ENCODE results near the gene CNKSR3.

The CNKSR3 gene

DNA sequence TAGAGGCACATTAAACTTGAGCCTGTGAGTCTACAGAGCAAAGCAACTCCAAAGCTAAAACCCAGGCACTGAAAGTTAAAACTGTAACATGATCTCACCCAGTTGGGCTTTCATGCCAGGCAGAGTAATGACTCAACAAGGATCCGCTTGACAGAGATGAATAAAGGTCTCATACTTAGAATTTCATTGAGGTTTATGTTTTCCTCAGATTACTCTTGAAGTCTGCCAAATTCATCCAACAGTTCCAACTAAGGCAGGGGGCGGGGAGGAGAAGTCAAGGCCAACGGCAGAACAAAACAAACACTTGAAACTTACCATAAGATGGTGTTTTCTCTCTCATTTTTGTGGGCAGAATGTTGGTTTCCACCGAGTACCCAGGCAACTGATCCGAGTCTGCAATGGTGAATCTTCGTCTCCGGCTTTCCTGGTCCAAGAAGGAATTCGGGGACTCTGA, 99.8 kb downstream of the CNKSR3 start:
- DNase-seq: no peak

DNA sequence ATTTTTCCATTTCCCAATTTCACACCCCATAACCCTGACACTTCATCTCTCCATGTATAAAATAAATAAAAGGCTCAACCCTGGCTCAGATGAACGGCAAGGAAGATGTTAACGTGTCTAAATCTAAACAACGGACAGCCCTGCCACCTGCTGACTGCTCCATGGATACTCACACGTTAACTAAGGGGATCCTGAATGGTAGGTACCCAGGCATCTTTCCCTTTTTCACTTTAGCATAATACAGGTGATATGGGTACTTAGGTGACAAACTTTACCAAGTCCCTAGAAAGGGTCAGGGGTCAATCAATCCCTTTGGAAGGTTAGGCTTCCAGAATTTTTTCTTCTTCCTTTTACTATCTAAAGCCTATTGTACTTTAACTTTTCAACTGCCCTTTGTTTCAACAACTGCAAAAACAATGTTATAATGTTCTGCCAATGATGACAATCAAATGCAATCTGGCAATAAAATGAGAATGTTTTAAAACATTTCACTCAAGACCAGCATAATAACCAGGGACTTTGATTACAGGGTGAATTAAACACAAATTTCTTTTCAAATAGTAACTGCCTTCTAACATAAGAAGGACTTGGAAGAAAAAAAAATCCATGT, 101.5 kb downstream of the CNKSR3 start:
- no peak for DNase-seq

DNA sequence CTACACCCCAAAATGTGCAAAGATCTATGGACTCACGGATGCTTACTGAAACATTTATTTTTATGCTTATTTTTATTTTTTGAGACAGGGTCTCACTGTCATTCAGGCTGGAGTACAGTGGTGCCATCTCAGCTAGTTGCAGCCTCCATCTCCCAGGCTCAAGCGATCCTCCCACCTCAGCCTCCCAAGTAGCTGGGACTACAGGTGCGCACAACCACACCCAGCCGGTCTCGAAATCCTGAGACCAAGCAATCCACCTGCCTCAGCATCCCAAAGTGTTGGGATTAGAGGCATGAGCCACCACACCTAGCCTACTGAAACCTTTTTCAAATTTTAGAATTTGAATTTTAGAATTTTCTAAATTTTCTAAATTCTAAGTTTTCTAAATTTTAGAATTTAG, 103.0 kb downstream of the CNKSR3 start:
- DNase-seq: no peak

DNA sequence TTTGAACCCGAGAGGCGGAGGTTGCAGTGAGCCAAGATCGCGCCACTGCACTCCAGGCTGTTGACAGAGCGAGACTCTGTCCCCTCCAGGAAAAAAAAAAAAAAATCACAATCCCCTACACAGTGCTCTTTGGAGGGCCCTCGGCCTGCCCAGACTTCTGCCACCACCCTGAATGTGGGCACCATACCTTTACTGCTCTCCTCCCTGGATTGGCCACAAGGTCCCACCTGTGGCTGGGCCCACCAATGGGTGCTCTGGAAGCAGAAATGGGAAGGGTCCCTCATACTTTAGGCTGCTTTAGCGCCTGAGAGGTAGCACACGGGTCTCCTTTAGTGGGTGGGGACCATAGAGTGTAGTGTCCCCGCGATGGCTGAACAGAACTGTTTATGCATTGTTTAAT, 103.6 kb downstream of the CNKSR3 start:
- no peak for DNase-seq

DNA sequence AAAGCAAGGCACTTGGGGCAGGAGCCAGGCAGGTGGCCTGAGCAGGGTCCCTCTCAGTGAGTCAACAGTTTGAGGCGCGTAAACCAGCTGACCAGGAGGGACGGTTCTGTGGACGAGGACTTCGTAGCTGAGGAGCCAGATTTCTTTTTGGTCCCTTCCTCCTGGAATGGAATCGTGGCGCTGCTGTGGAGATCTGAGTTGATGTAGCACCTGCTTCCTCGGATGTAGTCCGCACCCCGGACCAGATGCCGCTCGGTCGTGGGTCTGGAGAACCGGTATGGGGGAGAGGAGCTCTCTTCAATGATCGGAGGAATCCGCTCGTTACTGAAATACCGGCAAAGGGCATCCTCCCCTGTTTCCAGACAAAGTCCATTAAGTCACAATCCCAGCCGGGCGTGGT, 104.2 kb downstream of the CNKSR3 start:
- no peak for DNase-seq

DNA sequence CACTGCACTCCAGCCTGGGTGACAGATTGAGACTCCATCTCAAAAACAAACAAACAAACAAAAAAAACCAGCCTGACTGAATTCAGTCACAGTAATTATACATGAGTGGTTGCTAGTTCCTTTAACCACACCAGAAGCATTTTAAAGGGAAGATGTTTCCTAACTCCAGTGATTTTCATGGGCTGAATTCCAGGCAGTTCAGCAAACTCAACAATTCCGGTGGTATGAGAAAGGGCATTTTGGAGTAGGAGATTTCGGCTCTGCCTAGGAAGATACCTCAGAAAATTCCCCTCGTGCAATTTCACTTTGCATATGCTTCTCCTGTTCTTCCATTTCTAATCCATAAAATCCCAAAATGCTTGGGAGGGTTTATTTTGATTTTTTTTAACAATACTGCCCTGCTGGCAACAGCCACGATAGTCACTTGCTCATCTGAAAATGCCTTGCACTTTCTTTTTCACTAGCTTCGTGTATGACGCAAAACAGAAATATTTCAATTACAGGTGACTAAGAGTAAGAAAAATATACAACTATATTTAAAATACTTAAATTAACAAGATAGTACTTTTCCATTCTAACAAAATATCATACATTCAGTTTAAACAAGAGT, 105.6 kb downstream of the CNKSR3 start:
- no peak for DNase-seq

DNA sequence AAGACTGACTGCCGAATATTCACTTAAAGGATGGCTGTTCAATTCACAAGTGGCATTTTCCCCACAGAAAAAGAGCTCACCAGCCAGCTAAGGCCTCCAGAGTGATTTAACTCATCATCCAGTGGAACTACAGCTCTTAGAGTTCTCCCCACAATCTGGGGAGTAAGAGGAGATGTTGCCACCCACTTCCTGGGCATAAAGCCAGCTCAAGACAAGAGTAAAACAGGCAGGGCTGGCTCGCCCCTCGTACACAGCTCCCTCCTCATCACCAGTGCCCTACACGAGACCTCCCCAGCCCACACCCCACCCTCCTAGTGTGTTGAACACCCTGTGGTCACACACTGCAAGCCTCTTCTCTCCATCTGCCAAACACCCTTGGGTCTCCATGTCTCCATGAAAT, 106.7 kb downstream of the CNKSR3 start:
- DNase-seq: no peak

DNA sequence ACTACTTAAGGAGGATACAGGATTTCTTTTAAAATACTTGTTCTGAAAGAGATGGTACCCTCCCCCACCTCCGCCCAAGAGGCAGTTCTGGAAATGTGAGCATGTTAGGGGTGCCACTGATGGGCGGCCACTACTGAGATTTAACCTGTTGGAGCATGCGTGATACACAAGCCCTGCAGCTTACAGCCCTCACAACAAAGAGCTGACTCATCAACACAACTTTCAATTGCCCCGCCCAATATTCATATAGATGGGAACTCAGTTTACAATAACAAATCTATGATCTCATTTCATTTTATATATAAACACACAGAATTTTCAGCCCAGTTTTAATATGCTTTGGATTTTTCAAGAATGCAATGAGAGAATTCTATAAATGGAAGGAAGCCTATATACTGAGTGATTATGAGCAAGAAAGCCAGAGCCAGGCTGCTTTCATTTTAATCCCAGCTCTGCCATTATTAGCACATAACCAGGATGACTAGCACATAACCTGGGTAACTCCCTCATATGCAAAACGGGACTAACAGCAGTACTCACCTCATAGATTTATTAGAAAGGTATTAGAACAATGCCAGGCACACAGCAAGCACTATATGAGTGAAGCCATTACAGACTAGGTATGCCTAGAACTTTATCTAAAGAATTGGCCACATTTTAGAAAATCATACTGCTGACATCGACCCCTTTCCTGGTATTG, 108.3 kb downstream of the CNKSR3 start:
- DNase-seq: no peak

DNA sequence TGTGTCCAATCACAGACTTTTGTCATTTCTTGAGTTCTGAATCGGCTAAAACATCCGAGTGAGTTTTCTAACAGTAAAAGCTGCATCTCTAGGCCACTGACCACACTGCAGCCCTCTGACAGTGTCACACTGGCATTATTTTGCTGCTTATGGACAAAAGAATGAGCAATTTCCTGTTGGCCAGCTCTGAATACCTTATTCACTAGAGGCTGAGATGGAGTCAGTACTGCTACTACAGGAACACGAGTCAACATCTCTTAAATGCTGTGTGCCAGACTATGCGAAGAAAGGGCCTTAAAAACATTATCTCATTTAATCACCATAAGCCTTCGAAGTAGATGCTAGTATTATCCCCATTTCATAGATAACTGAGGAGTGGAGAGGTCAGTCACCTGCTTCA, 111.4 kb downstream of the CNKSR3 start:
- no peak for DNase-seq

DNA sequence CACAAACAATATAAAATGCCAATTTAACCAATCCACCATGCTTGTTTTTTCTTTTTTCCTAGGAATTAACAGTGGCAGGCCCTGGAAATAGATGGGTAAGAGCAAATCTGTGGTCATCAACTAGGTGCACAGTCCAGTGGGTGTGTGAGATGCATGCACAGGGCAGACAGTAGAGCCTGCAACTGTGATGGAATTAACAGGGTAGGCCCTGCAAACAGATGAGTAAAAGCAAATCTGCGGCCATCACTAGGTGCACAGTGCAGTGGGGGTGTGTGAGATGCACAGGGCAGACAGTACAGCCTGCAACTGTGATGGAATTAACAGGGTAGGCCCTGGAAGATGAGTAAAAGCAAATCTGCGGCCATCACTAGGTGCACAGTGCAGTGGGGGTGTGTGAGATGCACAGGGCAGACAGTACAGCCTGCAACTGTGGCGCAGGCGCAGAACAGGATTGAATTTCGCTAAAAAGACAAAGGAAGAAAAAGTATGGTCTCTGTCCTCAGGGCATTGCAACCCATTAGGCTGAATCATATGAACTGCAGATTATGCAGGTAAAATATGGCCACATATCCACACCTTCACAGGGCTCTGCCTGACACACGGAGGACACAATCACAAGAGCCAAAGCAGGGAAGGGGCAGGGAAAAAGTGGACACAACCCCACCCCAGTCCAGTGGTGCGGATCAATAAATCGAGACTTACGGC, 112.8 kb downstream of the CNKSR3 start:
- DNase-seq: no peak

DNA sequence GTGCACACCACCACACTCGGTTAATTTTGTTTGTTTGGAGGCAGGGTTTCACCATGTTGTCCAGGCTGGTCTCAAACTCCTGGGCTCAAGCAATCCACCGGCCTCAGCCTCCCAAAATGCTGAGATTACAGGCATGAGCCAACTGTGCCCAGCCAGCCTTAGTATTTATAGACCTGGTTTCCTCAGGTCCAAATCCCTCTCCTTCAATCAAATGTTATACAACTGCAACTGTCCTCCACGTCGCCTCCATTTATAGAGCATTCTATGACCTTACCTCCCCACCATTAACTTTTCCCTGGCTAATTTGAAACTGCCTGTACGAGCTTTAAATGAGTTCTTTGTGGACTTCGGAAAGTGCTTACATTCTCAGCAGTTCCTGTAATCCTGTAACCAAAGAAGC, 114.6 kb downstream of the CNKSR3 start:
- no peak for DNase-seq

DNA sequence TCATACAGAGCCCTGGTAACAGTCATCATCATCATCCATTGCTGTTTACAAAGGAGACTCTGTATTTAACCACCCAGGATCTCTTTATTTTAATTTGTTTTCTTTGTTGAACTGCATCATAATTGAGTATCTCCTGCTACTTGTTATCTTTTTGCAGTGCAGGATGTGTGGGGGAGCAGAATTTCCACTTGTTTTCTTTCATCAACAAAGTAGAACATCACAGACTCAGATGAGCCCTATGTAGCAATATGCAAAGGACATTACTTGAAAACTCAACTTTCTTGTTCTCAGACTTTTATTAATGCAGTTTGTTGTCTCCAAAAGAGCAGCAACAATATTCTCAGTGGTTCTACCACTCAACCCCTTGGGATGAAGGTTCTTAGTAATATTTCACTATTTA, 115.2 kb downstream of the CNKSR3 start:
- no peak for DNase-seq

DNA sequence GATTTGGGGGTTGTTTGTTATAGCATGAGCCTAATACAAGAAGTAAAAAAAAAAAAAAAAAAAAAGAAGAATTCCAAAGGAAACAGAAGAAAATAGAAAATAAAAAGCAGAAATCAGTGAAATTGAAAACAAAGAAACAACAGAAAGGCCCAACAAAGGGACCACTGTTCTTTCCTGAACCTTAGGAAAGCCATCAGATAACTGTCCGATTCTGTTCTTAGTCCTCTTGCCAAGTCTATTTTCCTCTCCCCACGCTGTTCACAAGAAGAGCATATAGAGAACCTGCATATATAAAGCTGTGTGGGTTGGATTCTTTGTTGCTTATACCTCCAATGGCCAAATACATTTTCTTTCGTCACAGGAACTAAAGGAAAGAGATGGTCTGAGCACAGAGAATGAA, 115.9 kb downstream of the CNKSR3 start:
- DNase-seq: no peak

DNA sequence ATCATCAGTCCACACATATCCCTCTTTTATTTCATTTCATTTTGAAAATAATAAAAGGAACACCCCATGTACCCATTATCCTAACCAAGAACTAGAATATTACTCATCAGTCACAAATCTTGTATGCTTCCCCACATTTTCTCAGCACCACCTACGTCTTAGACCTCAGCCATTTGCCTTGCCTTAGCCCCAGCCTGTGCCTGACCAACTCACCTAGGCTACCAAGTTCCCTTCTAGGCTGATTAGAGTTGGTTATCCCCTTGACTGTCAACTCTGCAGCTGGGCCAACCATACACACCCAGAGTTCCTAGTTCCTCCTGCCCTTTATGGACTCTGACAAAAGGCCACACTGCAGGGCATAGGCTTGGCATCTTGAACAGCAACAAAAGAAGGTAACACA, 120.5 kb downstream of the CNKSR3 start:
- no peak for DNase-seq

DNA sequence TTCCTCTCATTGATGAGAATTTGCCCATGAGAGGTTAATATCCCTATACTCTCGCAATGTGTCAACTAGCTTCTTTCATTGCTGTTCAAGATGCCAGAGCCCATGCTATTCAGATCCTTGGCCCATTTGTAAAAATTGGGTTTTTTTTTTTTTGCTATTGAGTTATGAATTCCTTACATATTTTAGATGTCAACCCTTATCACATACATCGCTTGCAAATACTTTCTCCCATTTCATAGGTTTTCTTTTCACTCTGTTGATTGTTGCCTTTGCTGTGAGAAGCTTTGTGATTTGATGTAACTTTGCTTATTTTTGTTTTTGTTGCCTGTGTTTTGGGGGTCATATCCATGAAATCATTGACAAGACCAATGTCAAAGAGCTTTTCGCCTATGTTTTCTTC, 121.7 kb downstream of the CNKSR3 start:
- DNase-seq: no peak

DNA sequence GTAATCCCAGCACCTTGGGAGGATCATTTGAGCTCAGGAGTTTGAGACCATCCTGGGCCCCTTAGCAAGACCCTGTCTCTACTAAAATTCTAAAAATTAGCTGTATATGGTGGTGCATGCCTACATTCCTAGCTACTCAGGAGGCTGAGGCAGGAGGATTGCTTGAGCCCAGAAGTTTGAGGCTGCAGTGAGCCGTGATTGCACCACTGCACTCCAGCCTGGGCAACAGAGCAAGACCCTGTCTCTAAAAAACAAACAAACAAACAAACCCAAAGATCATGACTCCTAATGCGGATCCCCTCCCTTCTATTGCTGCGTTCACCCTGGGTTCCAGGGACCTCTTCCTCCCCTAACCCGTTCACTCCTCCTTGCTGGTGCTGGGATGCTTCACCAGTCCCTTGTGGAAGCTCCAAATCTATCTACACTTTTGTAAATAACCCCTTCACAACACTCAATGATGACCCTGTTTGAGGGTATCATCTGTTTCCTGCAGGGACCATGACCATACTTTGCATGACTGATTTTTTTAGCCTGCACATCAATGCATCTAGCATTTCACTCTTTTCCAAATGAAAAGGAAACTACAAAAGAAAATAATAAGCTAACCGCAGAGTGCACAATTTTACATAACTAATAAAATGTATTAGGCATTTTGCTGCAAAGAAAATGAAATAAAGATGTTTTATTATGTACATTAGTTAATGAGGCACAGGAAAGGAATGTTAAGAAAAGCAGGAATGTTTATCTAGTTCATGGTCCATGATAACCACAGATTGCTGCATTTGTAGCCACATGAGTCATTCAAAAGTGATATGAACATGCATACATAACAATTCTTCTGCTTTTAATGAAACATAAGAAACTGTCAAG, 123.4 kb downstream of the CNKSR3 start:
- DNase-seq: no peak

DNA sequence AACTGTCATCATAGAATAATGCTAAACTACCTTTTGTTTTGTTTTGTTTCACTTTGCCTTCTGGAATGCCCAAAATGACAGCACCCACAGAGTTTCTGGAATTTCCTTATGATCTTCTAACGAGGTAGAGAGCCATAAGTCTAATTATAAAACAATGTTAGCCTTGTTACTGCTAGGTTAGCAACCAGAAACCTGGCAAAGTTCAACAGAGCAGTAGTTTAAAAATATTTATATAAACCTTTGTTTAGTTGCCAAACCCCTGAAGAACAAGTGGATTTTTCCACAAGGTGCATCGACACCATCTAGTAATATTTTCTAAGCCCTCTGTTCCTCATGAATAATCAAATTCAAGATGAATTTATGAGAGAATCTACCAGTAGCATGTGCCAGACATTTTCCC, 126.3 kb downstream of the CNKSR3 start:
- DNase-seq: no peak

DNA sequence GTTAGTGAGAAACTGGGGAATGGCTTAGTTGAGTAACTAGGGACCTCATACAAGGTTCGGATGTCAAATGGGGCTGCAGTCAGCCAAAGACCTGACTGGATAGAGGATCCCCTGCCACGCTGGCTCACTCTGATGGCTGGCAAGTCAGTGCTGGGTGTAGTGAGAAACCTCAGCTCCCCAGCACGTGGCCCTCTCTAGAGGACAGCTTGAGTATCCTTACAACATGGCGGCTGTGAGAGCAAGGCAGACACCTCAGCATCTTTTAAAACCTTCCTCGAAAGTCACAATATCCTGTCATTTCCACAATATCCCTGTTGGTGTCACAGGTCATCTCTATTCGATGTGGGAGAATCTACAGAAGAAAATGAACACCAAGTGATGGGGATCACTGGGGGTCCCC, 127.2 kb downstream of the CNKSR3 start:
- no peak for DNase-seq

DNA sequence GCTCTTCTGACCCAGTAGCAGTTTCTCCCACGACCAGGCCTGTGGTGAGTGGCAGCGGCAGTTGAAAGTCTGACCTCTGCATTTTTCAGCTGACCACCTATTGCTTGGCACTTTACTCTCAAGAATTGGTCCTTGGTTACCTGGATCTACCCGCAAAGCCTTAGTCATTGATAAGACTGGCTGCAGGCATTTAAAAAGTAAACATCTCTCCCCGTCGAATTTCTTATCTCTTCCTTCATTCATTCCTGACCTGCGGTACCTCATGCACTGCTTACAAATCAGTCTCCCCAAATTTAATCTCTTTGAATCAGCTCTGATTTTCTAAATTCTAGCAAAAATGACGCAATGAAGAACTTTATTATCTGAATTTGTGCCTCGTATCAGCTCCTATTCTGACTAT, 127.7 kb downstream of the CNKSR3 start:
- no peak for DNase-seq

DNA sequence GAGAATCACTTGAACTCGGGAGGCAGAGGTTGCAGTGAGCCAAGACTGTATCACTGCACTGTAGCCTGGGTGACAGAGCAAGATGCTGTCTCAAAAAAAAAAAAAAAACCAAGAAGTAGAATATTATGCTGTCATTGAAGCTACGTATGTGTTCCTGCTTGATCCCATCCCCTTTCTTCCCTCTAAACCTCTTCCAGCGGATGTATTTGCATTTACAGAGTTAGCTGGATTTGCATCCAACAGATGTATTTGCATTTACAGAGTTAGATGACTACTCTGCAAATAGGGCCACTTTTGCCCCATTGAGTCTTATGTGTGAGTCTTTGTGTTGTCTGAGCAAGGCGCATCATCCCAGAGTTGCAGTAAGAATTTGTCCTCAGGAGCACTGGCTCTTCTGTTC, 128.9 kb downstream of the CNKSR3 start:
- DNase-seq: no peak

DNA sequence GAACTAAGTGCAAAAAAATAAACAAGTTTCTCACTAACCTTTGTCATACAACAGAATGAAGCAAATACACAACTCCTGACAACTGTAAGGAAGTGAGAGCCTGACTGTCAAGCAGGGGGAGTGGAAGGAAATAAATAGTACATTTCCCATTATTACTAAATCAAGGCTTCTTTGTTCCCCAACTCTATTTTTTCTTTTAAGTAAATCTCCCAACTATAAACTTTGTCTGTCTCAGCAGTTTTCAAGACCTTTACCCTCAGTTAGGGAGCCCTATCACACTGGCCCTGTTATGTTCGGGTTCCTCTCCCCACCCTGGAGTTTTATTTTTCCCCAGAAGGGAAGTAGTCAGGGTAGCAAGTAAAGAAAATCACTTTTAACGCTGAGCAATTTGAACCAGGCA, 129.7 kb downstream of the CNKSR3 start:
- no peak for DNase-seq

DNA sequence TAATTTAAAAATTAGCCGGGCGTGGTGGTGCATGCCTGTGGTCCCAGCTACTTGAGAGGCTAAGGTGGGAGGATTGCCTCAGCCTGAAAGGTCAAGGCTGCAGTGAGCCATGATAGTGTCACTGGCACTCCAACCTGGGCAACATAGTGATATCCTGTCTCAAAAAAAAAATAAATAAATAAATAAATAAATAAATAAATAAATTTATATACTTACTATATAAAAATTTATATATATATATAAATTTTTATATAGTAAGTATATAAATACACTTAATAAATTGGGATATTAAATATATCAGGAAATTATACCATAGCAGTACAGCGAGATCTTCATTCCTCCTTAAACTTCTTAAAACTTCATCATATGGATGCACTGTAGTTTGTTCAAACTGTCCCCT, 130.9 kb downstream of the CNKSR3 start:
- no peak for DNase-seq

DNA sequence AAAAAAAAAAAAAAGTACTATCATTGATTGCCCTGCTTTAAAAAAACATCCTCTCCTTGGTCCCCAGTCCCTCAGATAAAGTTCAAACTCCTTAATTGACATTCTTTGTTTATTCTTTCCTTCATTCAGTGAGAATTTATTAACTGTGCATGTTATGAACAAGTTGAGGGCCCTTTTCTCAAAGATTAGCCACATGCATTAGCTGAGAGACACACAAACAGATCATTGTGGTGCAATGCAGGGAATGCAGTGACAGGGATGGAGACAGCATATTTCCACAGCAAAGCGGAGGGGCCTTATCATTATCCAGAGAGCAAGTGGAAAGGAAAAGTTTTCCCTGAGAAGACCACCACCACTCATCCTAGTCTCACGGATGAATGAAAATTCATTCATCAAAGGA, 132.0 kb downstream of the CNKSR3 start:
- DNase-seq: no peak

All from CD4-positive, alpha-beta T cell treated with Interleukin-4 for 4 hours (primary cell).